Epidermal melanocyte (primary cell): ENCODE results near the gene PHLPP1.

Source experiments
- DNase-seq: peaks from one replicate; pipeline ENCODE4 v3.0.0; 2011; ENCODE audit warnings: low spot score; ENCODE audit not compliant: insufficient read length

The PHLPP1 gene

DNA sequence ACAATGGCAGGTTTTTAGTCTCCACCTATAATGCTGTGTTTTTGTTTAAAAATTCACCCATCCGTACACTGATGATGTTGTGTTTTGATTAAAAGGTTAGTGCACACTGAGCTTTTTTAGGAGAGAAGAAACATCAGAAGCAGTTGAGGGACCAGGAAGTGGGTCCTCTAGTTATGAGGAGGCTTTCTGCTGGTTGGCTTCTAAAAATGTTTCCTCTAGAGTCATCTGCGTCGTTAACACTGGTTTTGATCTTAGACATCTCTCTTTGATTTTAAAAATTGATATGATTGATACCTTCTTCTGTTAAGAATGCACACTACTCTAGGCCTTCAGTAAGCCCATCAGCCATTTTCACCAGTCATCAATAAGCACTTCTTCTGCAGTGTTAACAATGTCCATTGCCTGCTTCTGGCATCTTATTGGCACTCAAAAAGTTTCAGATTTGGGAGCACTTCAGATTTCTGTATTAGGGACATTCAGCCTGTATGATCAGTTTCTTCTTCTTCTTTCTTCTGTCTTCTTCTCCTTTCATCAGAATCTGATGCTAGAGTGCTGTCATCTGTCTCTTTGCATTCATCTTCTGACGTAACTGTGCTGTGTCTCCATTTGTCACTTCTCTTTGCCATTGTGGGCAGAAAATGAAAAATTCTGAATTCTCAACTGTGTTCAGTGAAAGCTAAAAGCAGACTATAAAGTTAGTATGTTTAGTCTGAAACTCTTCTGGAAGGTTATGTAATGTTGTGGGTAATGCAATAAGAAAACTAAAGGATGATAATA, 56.3 kb downstream of the PHLPP1 start:
- no peak for DNase-seq

DNA sequence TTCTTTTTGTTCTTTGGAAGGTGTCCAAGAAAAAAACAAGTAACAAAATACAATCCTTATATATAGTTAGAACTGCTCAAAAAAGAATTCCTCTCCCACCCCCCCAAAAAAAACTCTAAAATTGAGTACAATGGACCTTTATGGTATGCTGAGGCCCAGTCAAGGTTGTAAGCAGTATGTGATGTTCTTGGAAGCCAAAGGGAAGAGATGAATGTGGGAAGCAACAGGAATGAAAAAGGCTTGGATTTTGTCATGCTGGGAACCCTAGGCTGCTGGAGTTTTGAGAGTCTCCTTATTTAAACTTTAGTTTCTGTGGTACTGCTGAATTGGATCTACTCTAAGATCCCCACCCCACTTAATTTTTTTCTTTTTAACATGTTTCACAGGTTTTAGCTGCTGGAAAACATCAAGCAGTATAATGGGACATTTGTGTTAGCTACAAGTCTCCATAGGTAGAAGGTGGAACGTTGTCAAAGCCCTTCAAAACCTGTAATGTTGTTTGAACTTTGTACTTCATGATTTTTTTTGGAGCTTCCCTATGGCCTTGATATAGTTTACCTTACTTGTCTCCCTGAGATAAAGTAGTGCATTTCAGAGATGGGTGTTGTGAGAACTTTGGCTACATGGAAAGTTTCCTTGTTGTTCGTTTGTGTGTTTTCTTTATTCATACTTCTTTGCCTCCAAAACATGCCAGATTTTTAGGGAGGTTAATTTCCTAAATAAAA, 57.7 kb downstream of the PHLPP1 start:
- DNase-seq: no peak

- DNase-seq: no peak
Measured at GRCh38 chr18:62773691-62774090, 58.4 kb downstream of the PHLPP1 start.

DNA sequence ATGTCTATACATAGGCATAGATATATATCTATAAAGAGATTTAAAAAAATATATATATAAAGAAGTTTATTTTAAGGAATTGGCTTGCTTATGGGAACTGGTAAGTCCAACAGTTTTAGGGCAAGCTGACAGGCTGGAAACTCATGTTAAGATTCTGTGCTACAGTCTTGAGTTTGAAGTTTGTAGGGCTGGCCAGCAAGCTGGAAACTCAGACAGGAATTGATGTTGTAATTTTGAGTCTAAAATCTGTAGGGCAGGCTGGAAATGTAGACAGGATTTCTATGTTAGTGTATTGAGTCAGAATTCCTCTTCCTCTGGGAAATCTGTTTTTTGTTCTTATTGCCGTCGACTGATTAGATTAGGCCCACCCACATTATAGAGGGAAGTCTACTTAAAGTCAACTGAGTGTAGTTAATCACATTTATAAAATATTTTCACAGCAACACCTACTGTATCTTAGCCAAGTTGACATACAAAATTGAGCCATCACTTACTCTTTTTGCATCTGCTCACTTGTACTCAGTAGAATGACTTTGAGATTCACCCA, 60.8 kb downstream of the PHLPP1 start:
- no peak for DNase-seq

GRCh38 chr18:62777814-62778213, 62.5 kb downstream of the PHLPP1 start:
- DNase-seq: no peak

- no peak for DNase-seq
Measured at GRCh38 chr18:62778976-62779869, 63.9 kb downstream of the PHLPP1 start.

- no peak for DNase-seq
Measured at GRCh38 chr18:62781262-62781661, 65.9 kb downstream of the PHLPP1 start.

GRCh38 chr18:62781893-62782292, 66.6 kb downstream of the PHLPP1 start:
- DNase-seq: no peak

GRCh38 chr18:62784338-62784965, 69.1 kb downstream of the PHLPP1 start:
- no peak for DNase-seq

- no peak for DNase-seq
Measured at GRCh38 chr18:62784966-62785413, 69.6 kb downstream of the PHLPP1 start.

GRCh38 chr18:62786689-62787088, 71.3 kb downstream of the PHLPP1 start:
- no peak for DNase-seq

DNA sequence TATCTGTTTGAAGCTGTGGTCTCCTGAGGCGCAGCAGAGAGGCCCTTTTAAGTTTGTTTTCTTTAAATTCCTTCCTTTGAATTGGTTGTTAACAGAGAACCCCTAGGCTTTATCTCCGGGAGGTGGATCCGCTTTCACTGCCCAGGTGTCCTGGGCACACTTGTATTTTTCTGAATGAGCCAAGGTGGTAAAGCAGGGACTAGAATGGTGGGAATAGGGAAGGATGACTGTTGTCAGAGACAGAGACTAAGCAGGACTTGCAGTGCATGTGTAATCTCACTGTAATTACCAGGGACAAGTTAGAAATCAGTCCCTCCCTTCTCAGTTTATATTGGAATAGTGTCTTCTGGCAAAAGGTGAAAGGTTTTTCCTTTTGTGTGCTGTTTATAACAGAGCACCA, 72.8 kb downstream of the PHLPP1 start:
- no peak for DNase-seq

DNA sequence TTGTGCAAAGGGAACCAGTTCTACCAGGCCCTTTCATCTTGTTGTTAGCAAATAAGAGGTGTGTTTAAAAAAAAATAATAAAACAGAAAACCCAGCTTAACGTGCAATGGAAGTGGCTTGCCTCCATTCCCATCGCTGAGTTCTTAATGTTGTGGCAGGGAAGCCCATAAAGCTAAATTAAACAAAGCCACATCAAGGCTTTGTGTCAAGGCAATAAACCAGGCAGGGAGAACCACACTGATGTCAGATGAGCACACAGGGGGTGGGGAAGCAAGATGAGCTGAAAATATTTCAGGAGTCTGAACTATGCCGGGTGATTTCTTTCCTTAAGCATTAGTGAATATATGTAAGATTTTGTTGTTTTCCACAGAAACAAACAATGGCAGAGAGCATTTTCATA, 73.5 kb downstream of the PHLPP1 start:
- DNase-seq: no peak

GRCh38 chr18:62790871-62791772, 75.8 kb downstream of the PHLPP1 start:
- no peak for DNase-seq

- DNase-seq: no peak
Measured at GRCh38 chr18:62792016-62792415, 76.7 kb downstream of the PHLPP1 start.

DNA sequence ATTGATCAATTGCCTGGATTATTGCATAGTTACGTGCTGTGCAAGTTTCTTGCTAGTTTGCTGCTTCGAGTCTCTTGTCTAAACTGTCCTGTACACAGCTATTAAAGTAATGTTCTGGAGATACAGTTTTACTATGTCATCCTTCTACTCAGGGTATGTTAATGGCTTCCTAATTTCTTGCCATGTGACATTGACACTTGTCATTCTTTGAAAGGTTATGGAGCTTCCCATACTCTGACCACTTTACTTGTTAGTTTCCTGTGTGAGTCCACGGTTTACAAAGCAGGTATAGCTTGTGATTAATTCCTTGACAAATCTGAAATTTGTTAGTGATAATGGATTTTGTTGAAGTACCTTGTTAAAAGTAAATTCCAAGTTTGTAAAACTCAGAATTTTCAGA, 80.5 kb downstream of the PHLPP1 start:
- DNase-seq: no peak

- no peak for DNase-seq
Measured at GRCh38 chr18:62796216-62796621, 80.9 kb downstream of the PHLPP1 start.

- DNase-seq: no peak
Measured at GRCh38 chr18:62797329-62797728, 82.0 kb downstream of the PHLPP1 start.

GRCh38 chr18:62799977-62800376, 84.6 kb downstream of the PHLPP1 start:
- DNase-seq: no peak

GRCh38 chr18:62802523-62802922, 87.2 kb downstream of the PHLPP1 start:
- DNase-seq: no peak
